Activated effector memory CD4-positive, alpha-beta T cell treated with Interleukin-2 at 50 U/mL for 16 hours (primary cell): ENCODE data around the gene CCDC15.
"Not testable (repeated sequence)": the region's sequence is repeated elsewhere in the genome, so short reads cannot be mapped to it uniquely, and the experiment has no call there.

Experiments
- DNase-seq: peaks from one replicate; pipeline ENCODE4 v3.0.0-alpha.2; 2020

CCDC15 gene

GRCh38 chr11:125084057-125084416 is 130.0 kb downstream of the CCDC15 start:
- no peak for DNase-seq

GRCh38 chr11:125084761-125085231 is 130.8 kb downstream of the CCDC15 start:
- DNase-seq, result no peak

DNA sequence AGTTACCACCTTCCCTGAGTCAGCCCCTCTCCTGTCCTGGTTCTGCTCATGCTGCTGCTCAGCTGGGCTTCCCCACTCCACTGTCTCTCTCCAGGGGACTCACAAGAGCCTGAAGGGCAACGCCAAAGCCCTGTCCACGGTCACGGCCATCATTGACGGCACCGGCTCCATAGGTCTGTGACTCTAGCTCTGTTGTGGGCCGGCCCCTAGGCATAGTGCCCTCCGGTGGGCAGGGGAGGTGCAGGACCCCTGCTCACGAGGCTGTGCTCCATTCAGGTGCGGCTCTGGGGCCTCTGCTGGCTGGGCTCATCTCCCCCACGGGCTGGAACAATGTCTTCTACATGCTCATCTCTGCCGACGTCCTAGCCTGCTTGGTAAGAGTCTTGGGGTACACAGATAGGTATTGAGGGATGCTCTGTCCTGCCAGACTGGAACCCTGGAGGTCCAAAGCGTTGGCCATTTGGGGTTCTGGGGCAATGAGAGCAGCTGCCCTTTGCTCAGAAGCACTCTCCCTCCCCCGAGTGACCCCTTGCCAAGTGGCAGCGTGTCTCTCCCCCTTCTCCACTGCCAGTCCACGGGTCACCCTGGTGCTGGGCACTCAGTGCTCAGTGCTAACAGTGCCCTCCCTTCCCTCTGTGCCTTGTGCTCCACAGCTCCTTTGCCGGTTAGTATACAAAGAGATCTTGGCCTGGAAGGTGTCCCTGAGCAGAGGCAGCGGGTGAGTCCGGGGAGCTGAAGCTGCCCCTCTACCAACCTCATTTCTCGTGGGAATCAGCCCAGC is 131.5 kb downstream of the CCDC15 start:
- no peak for DNase-seq

- no peak for DNase-seq
These were observed 132.8 kb downstream of the CCDC15 start for GRCh38 chr11:125086633-125087296.

DNA sequence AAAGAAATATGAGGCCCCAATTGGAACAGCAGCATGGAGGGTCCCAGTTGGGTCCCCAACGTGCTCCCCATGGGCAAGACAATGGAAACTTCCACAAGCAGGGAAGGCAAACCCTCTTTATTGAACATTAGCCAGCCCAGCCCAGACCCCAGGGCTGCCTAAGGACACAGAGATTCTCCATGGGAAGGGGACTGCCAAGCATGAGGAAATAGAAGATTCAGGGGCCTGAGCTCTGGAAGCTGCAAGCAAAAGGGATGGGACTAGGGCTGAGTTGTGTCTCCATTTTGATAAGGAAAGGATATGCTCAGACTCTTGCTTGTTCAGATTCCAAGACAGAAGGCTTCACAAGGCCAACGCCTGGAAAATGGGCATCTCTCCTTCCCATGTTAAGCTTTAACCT is 134.1 kb downstream of the CCDC15 start:
- no peak for DNase-seq

- DNase-seq, result no peak
These were observed 134.8 kb downstream of the CCDC15 start for GRCh38 chr11:125088576-125089455.

DNA sequence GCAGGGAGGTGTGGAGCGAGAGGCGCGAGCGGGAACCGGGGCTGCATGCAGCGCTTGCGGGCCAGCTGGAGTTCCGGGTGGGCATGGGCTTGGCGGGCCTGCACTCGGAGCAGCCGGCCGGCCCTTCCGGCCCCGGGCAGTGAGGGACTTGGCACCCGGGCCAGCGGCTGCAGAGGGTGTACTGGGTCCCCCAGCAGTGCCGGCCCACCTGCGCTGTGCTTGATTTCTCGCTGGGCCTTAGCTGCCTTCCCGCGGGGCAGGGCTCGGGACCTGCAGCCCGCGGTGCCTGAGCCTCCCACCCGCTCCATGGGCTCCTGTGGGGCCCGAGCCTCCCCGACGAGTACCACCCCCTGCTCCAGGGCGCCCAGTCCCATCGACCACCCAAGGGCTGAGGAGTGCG is 135.5 kb downstream of the CCDC15 start:
- DNase-seq, result not testable (repeated sequence)

DNA sequence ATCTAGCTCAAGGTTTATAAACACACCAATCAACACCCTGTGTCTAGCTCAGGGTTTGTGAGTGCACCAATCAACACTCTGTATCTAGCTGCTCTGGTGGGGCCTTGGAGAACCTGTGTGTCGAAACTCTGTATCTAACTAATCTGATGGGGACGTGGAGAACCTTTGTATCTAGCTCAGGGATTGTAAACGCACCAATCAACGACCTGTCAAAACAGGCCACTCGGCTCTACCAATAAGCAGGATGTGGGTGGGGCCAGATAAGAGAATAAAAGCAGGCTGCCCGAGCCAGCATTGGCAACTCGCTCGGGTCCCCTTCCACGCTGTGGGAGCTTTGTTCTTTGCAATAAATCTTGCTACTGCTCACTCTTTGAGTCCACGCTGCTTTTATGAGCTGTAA is 136.1 kb downstream of the CCDC15 start:
- DNase-seq, result not testable (repeated sequence)

- no peak for DNase-seq
These were observed 136.8 kb downstream of the CCDC15 start for GRCh38 chr11:125090816-125091215.
